Right hindlimb (tissue), 1 donor: ENCODE measurements around the gene TXNDC2.
"Not testable (repeated sequence)": the region's sequence is repeated elsewhere in the genome, so short reads cannot be mapped to it uniquely, and the experiment has no call there.

Experiments used
- DNase-seq: peaks from one replicate; pipeline ENCODE4 v3.0.0-alpha.2; 2018

TXNDC2 gene

GRCh38 chr18:9885170-9886004 lies at the start of gene TXNDC2:
Gene TXNDC2, plus strand, starts transcription at chr18:9885973. Its CDS starts 708 bp downstream, at chr18:9886681.
- DNase-seq: no peak

GRCh38 chr18:9838144-9838877 lies 47.5 kb upstream of the TXNDC2 start:
- DNase-seq: peak; percentile 70

GRCh38 chr18:9839211-9839610 lies 46.6 kb upstream of the TXNDC2 start:
- DNase-seq: no peak

GRCh38 chr18:9839853-9840252 lies 45.9 kb upstream of the TXNDC2 start:
- DNase-seq: no peak

GRCh38 chr18:9841752-9842151 lies 44.0 kb upstream of the TXNDC2 start:
- no peak for DNase-seq

GRCh38 chr18:9842448-9842847 lies 43.3 kb upstream of the TXNDC2 start:
- no peak for DNase-seq

- DNase-seq: no peak
Observed at GRCh38 chr18:9845256-9845655, 40.5 kb upstream of the TXNDC2 start.

- peak; percentile 44 for DNase-seq
Observed at GRCh38 chr18:9846162-9846925, 39.4 kb upstream of the TXNDC2 start.

GRCh38 chr18:9848170-9848879 lies 37.4 kb upstream of the TXNDC2 start:
- no peak for DNase-seq

- DNase-seq: no peak
Observed at GRCh38 chr18:9849407-9850283, 36.1 kb upstream of the TXNDC2 start.

- DNase-seq: no peak
Observed at GRCh38 chr18:9850309-9850708, 35.5 kb upstream of the TXNDC2 start.

GRCh38 chr18:9851511-9851910 lies 34.3 kb upstream of the TXNDC2 start:
- no peak for DNase-seq

- DNase-seq: no peak
Observed at GRCh38 chr18:9852266-9853081, 33.3 kb upstream of the TXNDC2 start.

- DNase-seq: no peak
Observed at GRCh38 chr18:9854801-9855676, 30.7 kb upstream of the TXNDC2 start.

GRCh38 chr18:9855681-9856080 lies 30.1 kb upstream of the TXNDC2 start:
- DNase-seq: no peak

GRCh38 chr18:9856092-9856491 lies 29.7 kb upstream of the TXNDC2 start:
- no peak for DNase-seq

GRCh38 chr18:9857479-9857998 lies 28.2 kb upstream of the TXNDC2 start:
- not testable (repeated sequence) for DNase-seq

GRCh38 chr18:9858642-9859041 lies 27.1 kb upstream of the TXNDC2 start:
- no peak for DNase-seq

GRCh38 chr18:9859232-9859631 lies 26.5 kb upstream of the TXNDC2 start:
- no peak for DNase-seq
